A549 (cell line): ENCODE results near the gene SSC5D. TPM values are rescaled to one million over a fixed set of nuclear protein-coding genes. Genes with fewer than 3 reads are reported as not detected.
A peak's percentile ranks its signal among the peaks of the same experiment; 100 is the strongest.

Experiments
- ATAC-seq, 2 experiments: fragments of 200-7000 bp in 1 of 2; fragments of >200 bp in 1 of 2; cut with Nextera tagmentation in 1 of 2; cut with Tn5 transposase in 1 of 2; 3 replicates each; pipeline versions ENCODE4 v1.8.0 to v1.9.1; 2018 to 2020; ENCODE audit warnings: mild to moderate bottlenecking in 1 of 2, moderate library complexity in 1 of 2
- CTCF ChIA-PET: fragments of 300-600 bp; sonication (Branson Sonifier 250); formaldehyde crosslinking; extraction: SDS; loops from one replicate; lab custom pipeline; 2021; ENCODE audit warnings: antibody characterized with exemption, inconsistent platforms; lab: Yijun Ruan, JAX
- POLR2A ChIA-PET: fragments of 350-600 bp; formaldehyde crosslinking; extraction: SDS; loops from one replicate; lab custom pipeline; 2021; ENCODE audit warnings: antibody characterized with exemption, inconsistent platforms; lab: Yijun Ruan, JAX
- DNase-seq, 2 experiments: peaks; one replicate each; pipeline versions ENCODE4 v3.0.0 to v3.0.0-alpha.2; 2011 to 2016; ENCODE audit warnings: low read depth in 1 of 2, low spot score in 1 of 2
- FAIRE-seq: peaks from 2 replicates; lab custom pipeline; 2011; peaks lifted over from hg19 to GRCh38; lab: Jason Lieb, UNC
- H3K27ac ChIP-seq, 2 experiments: fragments of >200 bp; sonication (Bioruptor Twin); formaldehyde crosslinking; 3 replicates each; pipeline ENCODE4 v1.5.1; 2016 to 2017
- H3K4me1 ChIP-seq: fragments of >200 bp; sonication (Bioruptor Twin); formaldehyde crosslinking; 3 replicates; pipeline ENCODE4 v1.6.1; 2016
- H3K4me2 ChIP-seq: fragments of >200 bp; sonication (Bioruptor Twin); formaldehyde crosslinking; 3 replicates; pipeline ENCODE4 v1.6.1; 2016
- H3K4me3 ChIP-seq: fragments of >200 bp; sonication (Bioruptor Twin); formaldehyde crosslinking; 3 replicates; pipeline ENCODE4 v1.5.1; 2016
- H3K9me3 ChIP-seq: fragments of >200 bp; sonication (Bioruptor Twin); formaldehyde crosslinking; 3 replicates; pipeline ENCODE4 v1.6.1; 2016
- BHLHE40 ChIP-seq: IDR thresholded peaks from 2 replicates; pipeline ENCODE4 v1.6.1; 2012; ENCODE audit warnings: low read depth, low read length, inconsistent platforms
- CBX2 ChIP-seq: fragments of 200-600 bp; sonication (generic); IDR thresholded peaks from 2 replicates; pipeline ENCODE4 v1.6.1; 2016; ENCODE audit warnings: low read depth, mild to moderate bottlenecking, borderline replicate concordance
- CEBPB ChIP-seq, 2 experiments: fragments of >200 bp in 1 of 2; sonication (Bioruptor Twin) in 1 of 2; formaldehyde crosslinking in 1 of 2; IDR thresholded peaks; 2 replicates each; pipeline ENCODE4 v1.6.1; 2012 to 2016
- EHF ChIP-seq: fragments of 250-450 bp; sonication (Bioruptor Pico); IDR thresholded peaks from 2 replicates; pipeline ENCODE4 v1.5.0; 2020; ENCODE audit warnings: mild to moderate bottlenecking
- EP300 ChIP-seq, 2 experiments: fragments of >200 bp; sonication (Bioruptor Twin); formaldehyde crosslinking; IDR thresholded peaks; 2 replicates in 1 of 2; 3 replicates in 1 of 2; pipeline ENCODE4 v1.6.1; 2016 to 2017
- ESRRA ChIP-seq: fragments of 150-350 bp; IDR thresholded peaks from 2 replicates; pipeline ENCODE4 v1.6.1; 2014; ENCODE audit warnings: mild to moderate bottlenecking, low read length, borderline replicate concordance
- FOXS1 ChIP-seq: fragments of 250-450 bp; sonication (Bioruptor Pico); IDR thresholded peaks from 2 replicates; pipeline ENCODE4 v1.5.0; 2020; ENCODE audit warnings: mild to moderate bottlenecking, moderate library complexity
- GATA3 ChIP-seq: IDR thresholded peaks from 2 replicates; pipeline ENCODE4 v1.6.1; 2012; ENCODE audit warnings: borderline replicate concordance
- HEYL ChIP-seq: fragments of 250-450 bp; sonication (Bioruptor Pico); IDR thresholded peaks from 2 replicates; pipeline ENCODE4 v1.8.0; 2021; ENCODE audit warnings: mild to moderate bottlenecking, moderate library complexity
- HOXA7 ChIP-seq: fragments of 250-450 bp; sonication (Bioruptor Pico); IDR thresholded peaks from 2 replicates; pipeline ENCODE4 v1.5.0; 2020; ENCODE audit warnings: mild to moderate bottlenecking, moderate library complexity
- JUN ChIP-seq, 2 experiments: fragments of >200 bp; sonication (Bioruptor Twin); formaldehyde crosslinking; IDR thresholded peaks; 2 replicates in 1 of 2; 3 replicates in 1 of 2; pipeline ENCODE4 v1.6.1; 2016 to 2017
- KDM5A ChIP-seq: fragments of 200-600 bp; sonication (generic); IDR thresholded peaks from 2 replicates; pipeline ENCODE4 v1.6.1; 2016; ENCODE audit warnings: antibody characterized with exemption, mild to moderate bottlenecking
- MAZ ChIP-seq: fragments of 150-350 bp; IDR thresholded peaks from 2 replicates; pipeline ENCODE4 v1.6.1; 2014; ENCODE audit warnings: antibody characterized with exemption, low read depth, low read length, borderline replicate concordance
- NFE2L2 ChIP-seq: fragments of 150-350 bp; conservative IDR thresholded peaks from 2 replicates; pipeline ENCODE4 v1.6.1; 2014; ENCODE audit warnings: low read length
- PHF8 ChIP-seq: fragments of 200-600 bp; sonication (generic); IDR thresholded peaks from 2 replicates; pipeline ENCODE4 v1.6.1; 2016; ENCODE audit warnings: low read depth, mild to moderate bottlenecking, antibody characterized with exemption, moderate library complexity, borderline replicate concordance
- POLR2AphosphoS2 ChIP-seq: conservative IDR thresholded peaks from 2 replicates; pipeline ENCODE4 v1.6.1; 2012; ENCODE audit warnings: low read length, improper control_type of control experiment, inconsistent platforms
- RARB ChIP-seq: fragments of 250-450 bp; sonication (Bioruptor Pico); IDR thresholded peaks from 2 replicates; pipeline ENCODE4 v1.8.0; 2021; ENCODE audit warnings: mild to moderate bottlenecking, moderate library complexity
- RNF2 ChIP-seq: fragments of 200-600 bp; sonication (generic); IDR thresholded peaks from 2 replicates; pipeline ENCODE4 v1.6.1; 2016; ENCODE audit warnings: low read depth, mild to moderate bottlenecking, antibody characterized with exemption, moderate library complexity, borderline replicate concordance
- SMC3 ChIP-seq: fragments of >200 bp; sonication (Bioruptor Twin); formaldehyde crosslinking; IDR thresholded peaks from 3 replicates; pipeline ENCODE4 v1.6.1; 2018; ENCODE audit warnings: inconsistent platforms
- SREBF2 ChIP-seq: fragments of 450-650 bp; IDR thresholded peaks from 2 replicates; pipeline ENCODE4 v1.6.1; 2014; ENCODE audit warnings: mild to moderate bottlenecking, moderate library complexity
- WGBS: methylation state at CpG from one replicate; pipeline ENCODE4 v1.1.6; 2017; ENCODE audit errors: missing lambda C conversion rate; 5-methylcytosine and 5-hydroxymethylcytosine counted together
- polyA minus RNA-seq: library from RNA; depleted of rRNA, polyadenylated mRNA; stranded (reverse); fragments of >200 nt; gene quantifications from 2 replicates; pipeline ENCODE4 v1.2.3, GENCODE V29; 2011; rRNA and poly(A)+ RNA removed
- polyA plus RNA-seq, 4 experiments: library from polyadenylated mRNA; depleted of rRNA in 3 of 4; stranded (reverse); fragments of >200 nt; fragmentation: RNase III in 1 of 4; extraction: RNeasy Plus Mini Kit Qiagen cat#74134 plus additional on column Dnase treatment in 1 of 4; gene quantifications; 2 replicates in 3 of 4; 3 replicates in 1 of 4; pipeline ENCODE4 v1.2.3, GENCODE V29; 2011 to 2017
- TF ChIP-seq, protein P1 (sequence below): fragments of 450-650 bp; IDR thresholded peaks from 2 replicates; pipeline ENCODE4 v1.6.1; 2014; ENCODE audit warnings: antibody characterized with exemption
- TF ChIP-seq, protein P2 (sequence below): fragments of >200 bp; sonication (Bioruptor Twin); formaldehyde crosslinking; IDR thresholded peaks from 3 replicates; pipeline ENCODE4 v1.5.1; 2016
- TF ChIP-seq, protein P3 (sequence below): fragments of 200-600 bp; sonication (generic); IDR thresholded peaks from 2 replicates; pipeline ENCODE4 v1.6.1; 2016; ENCODE audit warnings: antibody characterized with exemption, mild to moderate bottlenecking, moderate library complexity
- TF ChIP-seq, protein P4 (sequence below): fragments of 250-450 bp; sonication (Bioruptor Pico); IDR thresholded peaks from 2 replicates; pipeline ENCODE4 v1.5.0; 2020; ENCODE audit warnings: low read depth, mild to moderate bottlenecking, moderate library complexity

Gene SSC5D
- polyA plus RNA-seq (2011; rRNA removed) (0.19 and 0.22 TPM in 2 replicates), polyA plus RNA-seq (2017; fragmentation: RNase III; extraction: RNeasy Plus Mini Kit Qiagen cat#74134 plus additional on column Dnase treatment) (0.96 to 2.0 TPM (median 1.5 TPM) in 3 replicates), polyA minus RNA-seq (0.25 and 0.29 TPM in 2 replicates)
- 0.30 and 0.44 TPM in 2 replicates for polyA plus RNA-seq (2012; cell fraction: cytosol; rRNA removed)
- 2.3 and 2.6 TPM in 2 replicates for polyA plus RNA-seq (2012; cell fraction: nucleus; rRNA removed)

DNA sequence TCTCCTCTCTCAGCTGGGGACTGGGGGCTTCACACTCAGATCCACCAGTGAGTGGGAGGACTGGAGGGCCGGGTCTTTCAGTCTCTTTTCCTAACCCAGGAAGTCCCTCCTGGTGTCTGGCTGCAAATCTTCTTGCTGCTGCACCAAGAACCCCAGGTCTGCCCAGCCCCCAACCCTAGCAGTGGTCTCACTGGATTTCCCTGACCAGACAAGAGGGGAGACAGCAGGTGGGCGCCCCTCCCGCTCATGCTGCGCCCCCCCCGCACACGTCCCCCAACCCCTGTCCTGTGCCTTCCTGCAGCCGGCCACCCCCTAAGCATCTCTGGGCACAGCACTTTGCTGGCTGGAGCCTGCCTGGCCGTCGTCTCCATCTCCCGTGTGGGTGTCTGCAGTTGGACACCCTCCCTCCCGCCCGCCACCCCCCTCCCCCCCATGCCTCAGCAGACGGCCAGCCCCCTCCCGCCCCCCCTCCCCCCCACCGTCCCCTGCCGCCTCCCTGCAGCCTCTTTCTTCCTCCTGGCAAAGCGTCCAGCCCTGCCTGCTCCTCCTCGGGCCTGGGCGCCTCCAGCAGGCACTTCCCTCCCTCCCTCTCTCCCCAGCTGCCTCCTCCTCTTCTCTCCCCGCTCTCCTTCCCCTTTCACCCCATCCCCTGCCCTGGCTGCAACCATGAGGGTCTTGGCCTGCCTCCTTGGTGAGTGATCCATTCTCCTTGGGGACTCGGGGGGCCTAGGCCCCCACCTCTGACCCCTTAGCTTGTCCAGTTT, at the start of gene SSC5D:
Gene SSC5D (plus strand): TSS at position 513 of the 764 bp plus-strand sequence. CDS start 154 bp downstream, at position 667.
- no peak for DNase-seq
- ATAC-seq = no peak
- FAIRE-seq = no peak
- H3K9me3 ChIP-seq = no peaks in the 10 kb centered on the region
- ChIA-PET CTCF (interaction anchor here (1.2 to 17.3 kb wide), 7 partner anchors 10 to 187 kb away, joined by 3 to 219 read pairs (median 14); partner anchors contain the start of gene ZNF628), POLR2A (interaction anchor here (1.0 to 4.1 kb wide), 3 partner anchors 12 to 137 kb away, joined by 3 to 53 read pairs (median 8); partner anchors contain the start of genes ZNF628, ZNF784 and ZNF865)
- TF ChIP-seq KDM5A (no peak), JUN (IDR thresholded peaks at IDR 0.05) (no peak), SMC3 (no peak), HEYL (CRISPR knock-in tag) (no peak), EHF (no peak), RNF2 (no peak), ESRRA (no peak), NFE2L2 (no peak), SREBF2 (no peak), MAZ (no peak), FOXS1 (CRISPR knock-in tag) (no peak), CEBPB (IDR thresholded peaks at IDR 0.05) (no peak), POLR2AphosphoS2 (no peak), RARB (no peak), EP300 (IDR thresholded peaks at IDR 0.05) (no peak)
- TF ChIP-seq, protein P1, sequence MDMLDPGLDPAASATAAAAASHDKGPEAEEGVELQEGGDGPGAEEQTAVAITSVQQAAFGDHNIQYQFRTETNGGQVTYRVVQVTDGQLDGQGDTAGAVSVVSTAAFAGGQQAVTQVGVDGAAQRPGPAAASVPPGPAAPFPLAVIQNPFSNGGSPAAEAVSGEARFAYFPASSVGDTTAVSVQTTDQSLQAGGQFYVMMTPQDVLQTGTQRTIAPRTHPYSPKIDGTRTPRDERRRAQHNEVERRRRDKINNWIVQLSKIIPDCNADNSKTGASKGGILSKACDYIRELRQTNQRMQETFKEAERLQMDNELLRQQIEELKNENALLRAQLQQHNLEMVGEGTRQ = no peak
- TF ChIP-seq, protein P2, sequence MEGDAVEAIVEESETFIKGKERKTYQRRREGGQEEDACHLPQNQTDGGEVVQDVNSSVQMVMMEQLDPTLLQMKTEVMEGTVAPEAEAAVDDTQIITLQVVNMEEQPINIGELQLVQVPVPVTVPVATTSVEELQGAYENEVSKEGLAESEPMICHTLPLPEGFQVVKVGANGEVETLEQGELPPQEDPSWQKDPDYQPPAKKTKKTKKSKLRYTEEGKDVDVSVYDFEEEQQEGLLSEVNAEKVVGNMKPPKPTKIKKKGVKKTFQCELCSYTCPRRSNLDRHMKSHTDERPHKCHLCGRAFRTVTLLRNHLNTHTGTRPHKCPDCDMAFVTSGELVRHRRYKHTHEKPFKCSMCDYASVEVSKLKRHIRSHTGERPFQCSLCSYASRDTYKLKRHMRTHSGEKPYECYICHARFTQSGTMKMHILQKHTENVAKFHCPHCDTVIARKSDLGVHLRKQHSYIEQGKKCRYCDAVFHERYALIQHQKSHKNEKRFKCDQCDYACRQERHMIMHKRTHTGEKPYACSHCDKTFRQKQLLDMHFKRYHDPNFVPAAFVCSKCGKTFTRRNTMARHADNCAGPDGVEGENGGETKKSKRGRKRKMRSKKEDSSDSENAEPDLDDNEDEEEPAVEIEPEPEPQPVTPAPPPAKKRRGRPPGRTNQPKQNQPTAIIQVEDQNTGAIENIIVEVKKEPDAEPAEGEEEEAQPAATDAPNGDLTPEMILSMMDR = no peak
- TF ChIP-seq, protein P3, sequence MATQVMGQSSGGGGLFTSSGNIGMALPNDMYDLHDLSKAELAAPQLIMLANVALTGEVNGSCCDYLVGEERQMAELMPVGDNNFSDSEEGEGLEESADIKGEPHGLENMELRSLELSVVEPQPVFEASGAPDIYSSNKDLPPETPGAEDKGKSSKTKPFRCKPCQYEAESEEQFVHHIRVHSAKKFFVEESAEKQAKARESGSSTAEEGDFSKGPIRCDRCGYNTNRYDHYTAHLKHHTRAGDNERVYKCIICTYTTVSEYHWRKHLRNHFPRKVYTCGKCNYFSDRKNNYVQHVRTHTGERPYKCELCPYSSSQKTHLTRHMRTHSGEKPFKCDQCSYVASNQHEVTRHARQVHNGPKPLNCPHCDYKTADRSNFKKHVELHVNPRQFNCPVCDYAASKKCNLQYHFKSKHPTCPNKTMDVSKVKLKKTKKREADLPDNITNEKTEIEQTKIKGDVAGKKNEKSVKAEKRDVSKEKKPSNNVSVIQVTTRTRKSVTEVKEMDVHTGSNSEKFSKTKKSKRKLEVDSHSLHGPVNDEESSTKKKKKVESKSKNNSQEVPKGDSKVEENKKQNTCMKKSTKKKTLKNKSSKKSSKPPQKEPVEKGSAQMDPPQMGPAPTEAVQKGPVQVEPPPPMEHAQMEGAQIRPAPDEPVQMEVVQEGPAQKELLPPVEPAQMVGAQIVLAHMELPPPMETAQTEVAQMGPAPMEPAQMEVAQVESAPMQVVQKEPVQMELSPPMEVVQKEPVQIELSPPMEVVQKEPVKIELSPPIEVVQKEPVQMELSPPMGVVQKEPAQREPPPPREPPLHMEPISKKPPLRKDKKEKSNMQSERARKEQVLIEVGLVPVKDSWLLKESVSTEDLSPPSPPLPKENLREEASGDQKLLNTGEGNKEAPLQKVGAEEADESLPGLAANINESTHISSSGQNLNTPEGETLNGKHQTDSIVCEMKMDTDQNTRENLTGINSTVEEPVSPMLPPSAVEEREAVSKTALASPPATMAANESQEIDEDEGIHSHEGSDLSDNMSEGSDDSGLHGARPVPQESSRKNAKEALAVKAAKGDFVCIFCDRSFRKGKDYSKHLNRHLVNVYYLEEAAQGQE = no peak
- WGBS = 28% methylated on average over 7 of the region's 21 CpGs
- H3K4me1 ChIP-seq = peaks cover 69% of the 10 kb centered on the region
- H3K4me3 ChIP-seq = 0 out of 3 replicates have a peak within 1 kb of the TSS, but pooled peaks have one; percentile 5
- H3K27ac ChIP-seq = peak within 1 kb of the TSS; percentile 61 to 93
- H3K4me2 ChIP-seq = peak within 1 kb of the TSS; percentile 97

DNA sequence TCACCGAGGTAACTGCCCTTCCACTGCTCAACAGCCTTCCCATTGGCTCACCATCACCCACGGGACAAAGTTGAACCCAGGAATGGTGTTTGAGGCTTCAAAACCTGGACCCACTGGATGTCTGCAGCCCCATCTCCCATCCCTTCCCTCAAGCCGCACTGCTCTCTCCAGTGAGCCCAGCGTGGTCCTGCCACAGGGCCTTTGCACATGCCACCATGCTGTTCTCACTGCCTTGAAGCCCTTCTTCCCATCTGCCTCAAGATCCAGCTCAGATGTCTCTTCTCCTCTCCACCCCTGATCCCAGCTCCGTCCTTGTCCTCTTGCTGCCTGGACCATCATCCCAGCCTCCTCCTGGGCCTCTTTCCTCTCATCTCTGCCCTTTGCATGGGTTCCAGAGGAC, 49.2 kb upstream of the SSC5D start:
- peaks cover 21% of the 10 kb centered on the region for H3K4me1 ChIP-seq
- no peak overlapping the region for H3K4me2 ChIP-seq
- ChIA-PET POLR2A (no interaction called here), CTCF (interaction anchor here (0.6 to 1.9 kb wide), 5 partner anchors 11 to 327 kb away, joined by 3 to 9 read pairs (median 3); no protein-coding TSS in a partner anchor)
- H3K27ac ChIP-seq = no peak overlapping the region
- no peak for ATAC-seq
- H3K9me3 ChIP-seq = no peaks in the 10 kb centered on the region
- FAIRE-seq = no peak
- TF ChIP-seq PHF8 (no peak), EHF (no peak), CBX2 (no peak), BHLHE40 (no peak), POLR2AphosphoS2 (no peak), SMC3 (no peak), GATA3 (no peak), HOXA7 (CRISPR knock-in tag) (no peak)
- TF ChIP-seq, protein P4, sequence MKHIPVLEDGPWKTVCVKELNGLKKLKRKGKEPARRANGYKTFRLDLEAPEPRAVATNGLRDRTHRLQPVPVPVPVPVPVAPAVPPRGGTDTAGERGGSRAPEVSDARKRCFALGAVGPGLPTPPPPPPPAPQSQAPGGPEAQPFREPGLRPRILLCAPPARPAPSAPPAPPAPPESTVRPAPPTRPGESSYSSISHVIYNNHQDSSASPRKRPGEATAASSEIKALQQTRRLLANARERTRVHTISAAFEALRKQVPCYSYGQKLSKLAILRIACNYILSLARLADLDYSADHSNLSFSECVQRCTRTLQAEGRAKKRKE (CRISPR knock-in tag) = no peak
- TF ChIP-seq, protein P3 = no peak
- TF ChIP-seq, all 56 proteins: peak for 0
- no peak overlapping the region for H3K4me3 ChIP-seq
- 16% methylated on average over 5 of the region's 5 CpGs for WGBS
- no peak for DNase-seq
